CD4-positive, alpha-beta T cell (primary cell): Measurements from ENCODE around the gene MYADM. TPM values are rescaled to one million over a fixed set of nuclear protein-coding genes. Genes with fewer than 3 reads are reported as not detected.

Experiments
- ATAC-seq: fragments of 200-7000 bp; cut with Tn5 transposase; one replicate; pipeline ENCODE4 v1.10.0; 2022; ENCODE audit warnings: mild to moderate bottlenecking; ENCODE audit not compliant: poor library complexity
- CTCF ChIA-PET: fragments of 350-600 bp; sonication (Branson Sonifier 250); formaldehyde crosslinking; loops from one replicate; lab custom pipeline; 2021; ENCODE audit warnings: antibody characterized with exemption, inconsistent platforms; lab: Charles Lee
- POLR2A ChIA-PET: fragments of 350-600 bp; sonication (Branson Sonifier 250); formaldehyde crosslinking; loops from one replicate; lab custom pipeline; 2021; ENCODE audit warnings: antibody characterized with exemption, inconsistent platforms; lab: Charles Lee
- DNase-seq, 14 experiments: peaks; one replicate each; pipeline ENCODE4 v3.0.0-alpha.2; 2013 to 2020; ENCODE audit warnings: mixed read lengths in 2 of 14
- H3K27ac ChIP-seq, 2 donors: one replicate each; pipeline versions ENCODE4 v1.5.1 to v1.7.0; 2013; ENCODE audit warnings: low read length in 2 of 2, low read depth in 1 of 2, mild to moderate bottlenecking in 1 of 2
- H3K27me3 ChIP-seq, 2 experiments: 1 replicate in 1 of 2; 2 replicates in 1 of 2; pipeline versions ENCODE4 v1.6.1 to v1.7.0; 2013; ENCODE audit warnings: low read length in 2 of 2, control low read depth in 1 of 2, mild to moderate bottlenecking in 1 of 2, moderate library complexity in 1 of 2; ENCODE audit not compliant: insufficient read depth in 2 of 2, control insufficient read depth in 1 of 2
- H3K36me3 ChIP-seq: one replicate; pipeline ENCODE4 v1.6.1; 2013; ENCODE audit warnings: low read length, control low read depth; ENCODE audit not compliant: insufficient read depth
- H3K4me1 ChIP-seq: one replicate; pipeline ENCODE4 v1.6.1; 2013; ENCODE audit warnings: low read length, control low read depth; ENCODE audit not compliant: insufficient read depth
- H3K4me3 ChIP-seq: one replicate; pipeline ENCODE4 v1.5.1; 2013; ENCODE audit warnings: mild to moderate bottlenecking, low read length, moderate library complexity
- H3K9me3 ChIP-seq, 2 experiments: 1 replicate in 1 of 2; 2 replicates in 1 of 2; pipeline versions ENCODE4 v1.6.1 to v1.7.0; 2013; ENCODE audit warnings: low read length in 2 of 2, mild to moderate bottlenecking in 2 of 2, control low read depth in 1 of 2, moderate library complexity in 1 of 2; ENCODE audit not compliant: control insufficient read depth in 1 of 2, insufficient read depth in 1 of 2
- H3K27ac Mint-ChIP-seq: one replicate; pipeline ENCODE4 v1.8.0; 2020; ENCODE audit warnings: mixed read lengths
- H3K27me3 Mint-ChIP-seq: one replicate; pipeline ENCODE4 v1.8.0; 2021; ENCODE audit warnings: mixed read lengths
- H3K36me3 Mint-ChIP-seq: one replicate; pipeline ENCODE4 v1.8.0; 2021; ENCODE audit warnings: low read depth, mixed read lengths
- H3K4me1 Mint-ChIP-seq: one replicate; pipeline ENCODE4 v1.8.0; 2021; ENCODE audit warnings: low read depth, mixed read lengths
- H3K4me3 Mint-ChIP-seq: one replicate; pipeline ENCODE4 v1.8.0; 2020; ENCODE audit warnings: mild to moderate bottlenecking, mixed read lengths
- H3K9me3 Mint-ChIP-seq: one replicate; pipeline ENCODE4 v1.8.0; 2020; ENCODE audit warnings: mixed read lengths
- CTCF ChIP-seq: fragments of 200-600 bp; IDR thresholded peaks from one replicate; pipeline ENCODE4 v1.8.0; 2022; ENCODE audit warnings: antibody characterized with exemption, mild to moderate bottlenecking
- intact Hi-C, 2 experiments: fragments of 100-400 bp; cut with DNase I in 1 of 2; cut with micrococcal nuclease in 1 of 2; formaldehyde crosslinking; loops; one replicate each; pipeline versions ENCODE4 v1.15.1 to v1.9.0; 2023 to 2025; cut with DNase I, micrococcal nuclease
- total RNA-seq, 174 experiments: library from RNA in 2 of 174; stranded (reverse) in 2 of 174; gene quantifications; one replicate each; pipeline ENCODE4 v1.2.3 and lab custom pipeline; 2021 to 2026

MYADM gene
- total RNA-seq, 2 experiments from 2014 or later: 444 to 448 TPM

DNA sequence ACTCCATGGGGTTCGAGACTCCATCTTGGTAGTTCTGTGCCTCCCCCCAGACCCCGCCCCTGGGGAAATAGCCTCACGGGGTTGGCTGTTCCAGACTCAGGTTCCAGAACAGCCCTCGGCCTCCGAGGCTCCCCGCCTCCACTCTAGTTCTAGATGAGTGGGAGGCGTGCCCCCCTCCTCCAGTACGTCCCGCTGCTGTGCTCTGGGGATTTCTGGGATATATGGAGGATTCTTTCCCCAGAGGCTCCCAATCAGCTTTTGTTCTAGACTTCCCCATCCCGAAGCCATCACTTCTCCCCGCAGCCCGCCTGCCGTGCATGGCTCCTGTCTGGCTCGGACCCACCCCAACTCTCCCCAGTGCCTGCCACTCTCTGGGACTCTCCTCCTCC is 39.5 kb downstream of the MYADM start:
- Mint-ChIP-seq H3K4me1 (peaks cover 28% of the 10 kb centered on the region), H3K27ac (no peak overlapping the region), H3K27me3 (peaks cover 97% of the 10 kb centered on the region), H3K4me3 (no peak overlapping the region), H3K36me3 (no peaks in the 10 kb centered on the region), H3K9me3 (peaks cover 3% of the 10 kb centered on the region)
- Histone ChIP-seq H3K36me3 (no peaks in the 10 kb centered on the region), H3K9me3 (peaks cover 0 to 34% of the 10 kb centered on the region in 2 experiments), H3K27me3 (peaks cover 64 to 68% of the 10 kb centered on the region in 2 experiments), H3K4me3 (no peak overlapping the region), H3K4me1 (peaks cover 34% of the 10 kb centered on the region), H3K27ac (no peak overlapping the region)
- TF ChIP-seq CTCF: no peak
- intact Hi-C loops: loop anchor here in 1 of 2 experiments (5.0 kb wide), 1 partner anchor 115 kb away; no protein-coding TSS in a partner anchor
- ChIA-PET CTCF (interaction anchor here (0.6 to 1.3 kb wide), 2 partner anchors 40 to 997 kb away, joined by 3 to 6 read pairs; partner anchors contain the start of gene MYADM), POLR2A (no interaction called here)
- ATAC-seq (no peak), DNase-seq (no peak)

DNA sequence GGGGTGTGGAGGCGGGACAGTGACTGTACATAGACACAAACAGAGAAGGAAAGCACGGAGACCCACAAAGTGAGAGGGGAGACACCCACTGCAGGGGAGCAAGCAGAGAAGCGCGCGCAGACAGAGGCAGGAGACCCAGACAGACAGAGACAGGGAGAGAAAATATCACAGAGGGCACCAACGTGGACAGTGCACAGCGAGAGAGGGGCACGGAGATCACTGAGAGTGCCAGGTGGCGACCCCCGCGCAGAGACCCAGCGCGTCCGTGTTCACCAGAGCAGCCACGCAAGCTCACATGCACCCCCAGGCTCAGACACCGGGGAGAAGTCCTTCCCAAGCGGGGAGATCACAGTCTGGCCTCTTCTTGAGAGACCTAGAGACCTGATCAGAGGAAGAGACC is 40.0 kb downstream of the MYADM start:
- Mint-ChIP-seq H3K9me3 (peaks cover 3% of the 10 kb centered on the region), H3K4me3 (peak overlapping the region; percentile 44), H3K36me3 (no peaks in the 10 kb centered on the region), H3K27ac (no peak overlapping the region), H3K27me3 (peaks cover 96% of the 10 kb centered on the region), H3K4me1 (peaks cover 28% of the 10 kb centered on the region)
- ATAC-seq (no peak), DNase-seq (no peak)
- peaks cover 68 to 69% of the 10 kb centered on the region in 2 experiments for H3K27me3 ChIP-seq
- H3K27ac ChIP-seq: no peak overlapping the region
- intact Hi-C loops: loop anchor here in 1 of 2 experiments (5.0 kb wide), 1 partner anchor 115 kb away; no protein-coding TSS in a partner anchor
- POLR2A ChIA-PET: no interaction called here
- H3K4me3 ChIP-seq: no peak overlapping the region
- peaks cover 34% of the 10 kb centered on the region for H3K4me1 ChIP-seq
- no peaks in the 10 kb centered on the region for H3K36me3 ChIP-seq
- TF ChIP-seq CTCF: no peak
- H3K9me3 ChIP-seq: peaks cover 0 to 39% of the 10 kb centered on the region in 2 experiments
- CTCF ChIA-PET: no interaction called here

DNA sequence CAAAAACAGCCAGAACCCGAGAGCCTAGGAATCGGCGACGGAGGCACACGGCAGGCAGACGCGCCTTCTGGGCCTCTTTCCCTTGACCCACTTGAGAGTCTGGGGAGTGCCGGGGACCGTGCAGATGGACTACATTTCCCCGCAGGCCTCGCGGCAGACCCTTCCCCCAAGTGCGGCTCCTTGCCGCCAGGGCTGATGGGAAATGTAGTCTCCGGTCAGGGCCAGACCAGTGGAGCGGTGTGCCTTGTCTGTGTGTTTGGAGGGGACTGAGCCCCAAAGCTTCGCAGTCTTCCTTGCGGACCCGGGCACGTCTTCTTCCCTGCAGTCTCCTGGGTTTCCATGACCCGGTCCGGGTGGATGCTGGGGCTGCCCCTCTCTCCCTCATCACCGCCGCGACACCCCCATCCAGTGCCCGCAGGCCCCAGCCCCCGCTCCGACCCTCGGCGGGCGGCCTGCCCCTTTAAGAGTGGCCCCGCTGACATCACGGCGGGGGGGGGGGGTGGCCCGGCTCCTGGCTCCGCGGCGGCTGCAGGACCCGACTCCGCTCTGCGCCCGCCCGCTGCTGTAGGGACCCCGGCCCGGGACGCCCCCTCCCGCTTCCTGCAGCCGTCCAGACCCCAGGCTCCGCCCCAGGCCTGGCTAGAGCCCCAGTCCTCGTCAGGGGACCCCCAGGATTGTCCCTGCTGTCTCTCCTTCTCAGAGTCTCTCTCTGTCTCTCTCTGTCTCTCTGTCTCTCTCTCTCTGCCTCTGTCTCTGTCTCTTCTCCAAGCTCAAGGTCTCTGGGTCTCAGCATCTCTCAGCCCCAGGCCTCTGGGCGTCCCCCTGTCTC is 40.6 kb downstream of the MYADM start:
- ChIA-PET CTCF (no interaction called here), POLR2A (no interaction called here)
- Mint-ChIP-seq H3K9me3 (no peaks in the 10 kb centered on the region), H3K36me3 (no peaks in the 10 kb centered on the region), H3K4me3 (peak overlapping the region; percentile 44), H3K27ac (no peak overlapping the region), H3K27me3 (peaks cover 90% of the 10 kb centered on the region), H3K4me1 (peaks cover 28% of the 10 kb centered on the region)
- ATAC-seq: peak; percentile 73
- Histone ChIP-seq H3K36me3 (no peaks in the 10 kb centered on the region), H3K4me3 (no peak overlapping the region), H3K9me3 (peaks cover 0 to 41% of the 10 kb centered on the region in 2 experiments), H3K27ac (no peak overlapping the region), H3K4me1 (peaks cover 34% of the 10 kb centered on the region), H3K27me3 (peaks cover 69 to 71% of the 10 kb centered on the region in 2 experiments)
- intact Hi-C loops: loop anchor here in 1 of 2 experiments (5.0 kb wide), 1 partner anchor 114 kb away; no protein-coding TSS in a partner anchor
- peak in 11 of 14 experiments; percentile 9 to 65 (median 40) for DNase-seq
- no peak for TF ChIP-seq CTCF
